Endothelial cell of umbilical vein (primary cell): ENCODE results near the gene ADAT3. TPM values are rescaled to one million over a fixed set of nuclear protein-coding genes. Genes with fewer than 3 reads are reported as not detected.

Source experiments
- BruUV-seq: library from RNA; stranded (reverse); fragments of 400-500 nt; replicated peaks from 2 replicates; lab custom pipeline; 2021; lab: Mats Ljungman, UMichigan
- CTCF ChIA-PET: fragments of 300-600, 350-600 bp; sonication (Branson Sonifier 250); formaldehyde crosslinking; loops from one replicate; lab custom pipeline; 2021; ENCODE audit warnings: antibody characterized with exemption, inconsistent platforms; lab: Charles Lee
- POLR2A ChIA-PET: fragments of 300-600, 350-600 bp; sonication (Branson Sonifier 250); formaldehyde crosslinking; loops from one replicate; lab custom pipeline; 2021; ENCODE audit warnings: antibody characterized with exemption, inconsistent platforms; lab: Charles Lee
- DNase-seq: peaks from one replicate; pipeline ENCODE4 v3.0.0-alpha.2; 2011; ENCODE audit warnings: low read depth, low spot score
- FAIRE-seq: peaks from 2 replicates; lab custom pipeline; 2011; peaks lifted over from hg19 to GRCh38; lab: Jason Lieb, UNC
- H2AFZ ChIP-seq: 2 replicates; pipeline ENCODE4 v1.6.0; 2012; ENCODE audit warnings: low read depth, low read length, control low read depth, inconsistent platforms
- H3K27ac ChIP-seq: 2 replicates; pipeline ENCODE4 v1.5.1; 2011; ENCODE audit warnings: low read depth, mild to moderate bottlenecking, control low read depth, low read length, moderate library complexity; ENCODE audit not compliant: insufficient read depth
- H3K27me3 ChIP-seq, 2 experiments: 2 replicates each; pipeline versions ENCODE4 v1.6.0 to v1.6.1; 2011; ENCODE audit warnings: low read length in 2 of 2, mixed read lengths in 1 of 2; ENCODE audit not compliant: control insufficient read depth in 2 of 2, insufficient read depth in 2 of 2
- H3K36me3 ChIP-seq, 2 experiments: 2 replicates in 1 of 2; 3 replicates in 1 of 2; pipeline ENCODE4 v1.5.1; 2011; ENCODE audit warnings: low read length in 2 of 2, mild to moderate bottlenecking in 1 of 2, moderate library complexity in 1 of 2; ENCODE audit not compliant: control insufficient read depth in 2 of 2, insufficient read depth in 2 of 2; ENCODE audit errors: extremely low read depth in 1 of 2
- H3K4me1 ChIP-seq: 3 replicates; pipeline ENCODE4 v1.5.1; 2011; ENCODE audit warnings: mild to moderate bottlenecking, low read length; ENCODE audit not compliant: control insufficient read depth, insufficient read depth; ENCODE audit errors: extremely low read depth
- H3K4me2 ChIP-seq: 2 replicates; pipeline ENCODE4 v1.6.1; 2011; ENCODE audit warnings: low read length, control low read depth, mixed read lengths; ENCODE audit not compliant: insufficient read depth
- H3K4me3 ChIP-seq, 3 experiments: fragments of 200-600 bp in 1 of 3; sonication (generic), shearing (Covaris generic) in 1 of 3; replicated peaks in 1 of 3; 2 replicates each; pipeline ENCODE4 v1.5.1; 2011 to 2016; ENCODE audit warnings: control low read depth in 3 of 3, low read length in 3 of 3, mild to moderate bottlenecking in 2 of 3, inconsistent platforms in 1 of 3, low read depth in 1 of 3, moderate library complexity in 1 of 3; ENCODE audit not compliant: insufficient read depth in 1 of 3
- H3K79me2 ChIP-seq: 2 replicates; pipeline ENCODE4 v1.6.0; 2012; ENCODE audit warnings: low read length, inconsistent platforms; ENCODE audit not compliant: control insufficient read depth, insufficient read depth
- H3K9ac ChIP-seq: replicated peaks from 2 replicates; pipeline ENCODE3; 2011; ENCODE audit warnings: low read length, control low read depth; ENCODE audit not compliant: insufficient read depth; ENCODE audit errors: extremely low read depth
- H3K9me1 ChIP-seq: replicated peaks from 3 replicates; pipeline ENCODE4 v1.6.0; 2011; ENCODE audit warnings: mild to moderate bottlenecking, low read length; ENCODE audit not compliant: control insufficient read depth, insufficient read depth; ENCODE audit errors: extremely low read depth
- H3K9me3 ChIP-seq: replicated peaks from 2 replicates; pipeline ENCODE4 v1.5.1; 2012; ENCODE audit warnings: low read length, inconsistent platforms; ENCODE audit not compliant: control insufficient read depth, insufficient read depth
- H4K20me1 ChIP-seq: replicated peaks from 2 replicates; pipeline ENCODE3; 2011; ENCODE audit warnings: mild to moderate bottlenecking, low read length; ENCODE audit not compliant: control insufficient read depth, insufficient read depth; ENCODE audit errors: extremely low read depth
- CTCF ChIP-seq, 2 donors: IDR thresholded peaks; 1 replicate in 1 of 2; 2 replicates in 1 of 2; pipeline ENCODE4 v1.5.1; 2011; ENCODE audit warnings: low read length in 2 of 2, mild to moderate bottlenecking in 2 of 2, moderate library complexity in 2 of 2, control low read depth in 1 of 2, inconsistent platforms in 1 of 2, low read depth in 1 of 2; ENCODE audit not compliant: insufficient read depth in 1 of 2; ENCODE audit errors: extremely low read depth in 1 of 2
- POLR2A ChIP-seq: IDR thresholded peaks from 2 replicates; pipeline ENCODE4 v1.6.1; 2012; ENCODE audit warnings: low read depth, mild to moderate bottlenecking, control low read depth, low read length
- POLR2AphosphoS5 ChIP-seq: IDR thresholded peaks from 2 replicates; pipeline ENCODE4 v1.6.1; 2012; ENCODE audit warnings: low read depth, mild to moderate bottlenecking, control low read depth, low read length, moderate library complexity; ENCODE audit not compliant: insufficient read depth
- dilution Hi-C: fragments of 300-500 bp; cut with MboI; formaldehyde crosslinking; loops from one replicate; pipeline ENCODE4 v1.15.0; 2019; ENCODE audit warnings: low sequenced_read_pairs; ENCODE audit not compliant: extremely low pct_ligation_motif_present
- intact Hi-C: fragments of 100-400 bp; cut with micrococcal nuclease; formaldehyde crosslinking; loops from one replicate; pipeline ENCODE4 v1.10.0; 2022
- polyA plus RNA-seq, 4 experiments: library from polyadenylated mRNA; depleted of rRNA in 3 of 4; stranded (reverse) in 3 of 4; unstranded in 1 of 4; fragments of >200 nt; gene quantifications; 2 replicates each; pipeline versions ENCODE4 v1.2.1 to v1.2.3, GENCODE V29; 2011 to 2012; ENCODE audit warnings: missing spikeins in 1 of 4
- total RNA-seq: library from RNA; stranded (reverse); gene quantifications from 2 replicates; pipeline ENCODE4 v1.2.3, GENCODE V29; 2021

The ADAT3 gene
- total and polyA plus RNA-seq, 2 donors (not counting 3 experiments of a cell fraction or from before 2014, with no cell fraction given), result 5.7 to 11.7 TPM

GRCh38 chr19:1936916-1937610 lies 31.9 kb downstream of the ADAT3 start:
- POLR2A ChIA-PET, result no interaction called here
- H3K36me3 ChIP-seq, result no peaks in the 10 kb centered on the region
- dilution Hi-C loops, result no loop called here

More at GRCh38 chr19:1936916-1937610, 31.9 kb downstream of the ADAT3 start:
- Histone ChIP-seq H3K4me1 (peaks cover 7% of the 10 kb centered on the region), H3K9ac (no peak overlapping the region), H3K27ac (no peak overlapping the region), H3K9me1 (no peaks in the 10 kb centered on the region), H2AFZ (no peak overlapping the region), H3K4me2 (no peak overlapping the region), H3K9me3 (no peaks in the 10 kb centered on the region), H3K79me2 (peaks cover 8% of the 10 kb centered on the region), H3K27me3 (no peaks in the 10 kb centered on the region), H4K20me1 (no peaks in the 10 kb centered on the region), H3K4me3 (no peak overlapping the region)
- no peak for FAIRE-seq
- intact Hi-C loops, result loop anchor here (10.0 kb wide), 1 partner anchor 378 kb away; no protein-coding TSS in a partner anchor
- BruUV-seq, result no TSS peak
- no peak for DNase-seq
- CTCF ChIA-PET, result interaction anchor here (1.2 to 1.3 kb wide), 3 partner anchors 9 to 159 kb away, joined by 3 to 4 read pairs (median 3); no protein-coding TSS in a partner anchor
- TF ChIP-seq CTCF (IDR thresholded peaks at IDR 0.05; ENCODE audit: extremely low read depth in 1 of 2, insufficient read depth in 1 of 2, low read depth in 1 of 2, low read length in 2 of 2) (no peak), POLR2A (no peak), POLR2AphosphoS5 (no peak)
